PC-3 (cell line): ENCODE measurements around the gene CDRT4. TPM values are rescaled to one million over a fixed set of nuclear protein-coding genes. Genes with fewer than 3 reads are reported as not detected.

ENCODE experiments used
- ATAC-seq: fragments of 200-7000 bp; cut with Tn5 transposase; 2 replicates; pipeline ENCODE4 v1.9.1; 2020; ENCODE audit warnings: mild to moderate bottlenecking, moderate library complexity
- BruUV-seq: library from RNA; stranded (reverse); fragments of 400-500 nt; replicated peaks from 2 replicates; lab custom pipeline; 2021; lab: Mats Ljungman, UMichigan
- CTCF ChIA-PET: fragments of 300-600 bp; sonication (Branson Sonifier 250); formaldehyde crosslinking; loops from one replicate; lab custom pipeline; 2022; ENCODE audit warnings: antibody characterized with exemption; lab: Charles Lee
- POLR2A ChIA-PET: fragments of 300-600 bp; sonication (Branson Sonifier 250); formaldehyde crosslinking; loops from one replicate; lab custom pipeline; 2022; ENCODE audit warnings: antibody characterized with exemption; ENCODE audit not compliant: unreplicated experiment; lab: Charles Lee
- DNase-seq: peaks from one replicate; pipeline ENCODE4 v3.0.0-alpha.2; 2015
- H2AFZ ChIP-seq: fragments of 300-600 bp; sonication (generic); 2 replicates; pipeline ENCODE4 v1.6.0; 2016; ENCODE audit warnings: antibody characterized with exemption, low read length
- H3F3A ChIP-seq: fragments of 300-600 bp; sonication (generic); one replicate; pipeline ENCODE4 v1.6.0; 2017; ENCODE audit warnings: antibody characterized with exemption, low read length, control low read depth, mild to moderate bottlenecking; ENCODE audit not compliant: unreplicated experiment
- H3K27ac ChIP-seq: fragments of 300-600 bp; sonication (generic); 2 replicates; pipeline ENCODE4 v1.5.1; 2016; ENCODE audit warnings: mild to moderate bottlenecking, low read length
- H3K27me3 ChIP-seq: fragments of 300-600 bp; sonication (generic); 2 replicates; pipeline ENCODE4 v1.6.1; 2016; ENCODE audit warnings: low read length, mixed read lengths
- H3K36me3 ChIP-seq: fragments of 300-600 bp; sonication (generic); 2 replicates; pipeline ENCODE4 v1.6.1; 2016; ENCODE audit warnings: low read depth, mixed run types, low read length, mixed read lengths
- H3K4me1 ChIP-seq: fragments of 300-600 bp; sonication (generic); 2 replicates; pipeline ENCODE4 v1.5.1; 2016; ENCODE audit warnings: low read length; ENCODE audit not compliant: insufficient read depth
- H3K4me2 ChIP-seq: fragments of 300-600 bp; sonication (generic); 2 replicates; pipeline ENCODE4 v1.6.0; 2016; ENCODE audit warnings: low read length
- H3K4me3 ChIP-seq: fragments of 300-600 bp; sonication (generic); 2 replicates; pipeline ENCODE4 v1.5.1; 2016; ENCODE audit warnings: mild to moderate bottlenecking, low read length, mixed read lengths
- H3K79me2 ChIP-seq: fragments of 300-600 bp; sonication (generic); 2 replicates; pipeline ENCODE4 v1.6.1; 2017; ENCODE audit warnings: low read length, mixed read lengths
- H3K9ac ChIP-seq: fragments of 300-600 bp; sonication (generic); 2 replicates; pipeline ENCODE4 v1.6.0; 2016; ENCODE audit warnings: mild to moderate bottlenecking, low read length
- H3K9me2 ChIP-seq: fragments of 300-600 bp; sonication (generic); replicated peaks from 2 replicates; pipeline ENCODE4 v1.6.1; 2016; ENCODE audit warnings: mixed run types, low read length, mixed read lengths
- H3K9me3 ChIP-seq: fragments of 300-600 bp; sonication (generic); 2 replicates; pipeline ENCODE4 v1.6.1; 2016; ENCODE audit warnings: low read length, mixed read lengths
- H4K20me1 ChIP-seq: fragments of 300-600 bp; sonication (generic); 2 replicates; pipeline ENCODE4 v1.6.1; 2016; ENCODE audit warnings: low read length, mixed read lengths
- EZH2 ChIP-seq: fragments of 300-600 bp; sonication (generic); IDR thresholded peaks from one replicate; pipeline ENCODE4 v1.6.1; 2017; ENCODE audit warnings: antibody characterized with exemption, mild to moderate bottlenecking, low read length; ENCODE audit not compliant: unreplicated experiment
- EZH2phosphoT487 ChIP-seq: fragments of 300-600 bp; sonication (generic); IDR thresholded peaks from 2 replicates; pipeline ENCODE4 v1.6.1; 2018; ENCODE audit warnings: mild to moderate bottlenecking, antibody characterized with exemption, low read length, borderline replicate concordance
- intact Hi-C: fragments of 100-400 bp; cut with micrococcal nuclease; formaldehyde crosslinking; loops from 2 replicates; pipeline ENCODE4 v1.9.0; 2023
- total RNA-seq: library from RNA; depleted of rRNA; stranded (reverse); fragments of >200 nt; gene quantifications from 2 replicates; pipeline ENCODE4 v1.2.3, GENCODE V29; 2014
- TF ChIP-seq, protein P1 (sequence below): fragments of 300-600 bp; sonication (generic); conservative IDR thresholded peaks from 2 replicates; pipeline ENCODE4 v1.5.1; 2017; ENCODE audit warnings: antibody characterized with exemption, low read depth, mild to moderate bottlenecking, low read length

CDRT4 gene
- total RNA-seq, 1 experiment from 2014 or later, result 5.0 TPM

DNA sequence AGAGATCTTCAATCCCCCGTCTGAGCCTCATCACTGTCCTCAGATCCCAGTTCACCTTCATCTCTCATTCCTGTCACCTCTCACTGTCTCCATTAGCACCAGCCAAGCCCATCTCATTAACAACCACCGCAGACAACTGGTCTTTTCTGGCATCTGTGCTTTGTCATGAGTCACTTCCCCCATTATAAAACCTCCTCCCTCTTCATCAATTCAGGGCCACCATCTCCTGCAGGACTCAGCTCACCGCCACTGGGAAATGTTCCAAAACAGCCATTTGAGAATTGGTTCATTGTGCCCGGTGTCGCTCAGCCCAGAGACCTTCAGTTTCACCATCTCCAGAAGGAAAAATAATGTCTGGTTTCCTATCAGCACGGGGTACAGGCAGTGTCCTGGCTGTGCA, 69.1 kb downstream of the CDRT4 start:
- no peaks in the 10 kb centered on the region for H3K36me3 ChIP-seq
- peak overlapping the region; percentile 29 for H2AFZ ChIP-seq
- H4K20me1 ChIP-seq, result no peaks in the 10 kb centered on the region
- no peaks in the 10 kb centered on the region for H3F3A ChIP-seq
- intact Hi-C loops, result loop anchor here (5.0 kb wide), 1 partner anchor 104 kb away; no protein-coding TSS in a partner anchor
- peak overlapping the region; percentile 66 for H3K9ac ChIP-seq
- ChIA-PET CTCF (interaction anchor here (0.8 to 1.3 kb wide), 2 partner anchors 105 to 136 kb away, joined by 3 to 5 read pairs; no protein-coding TSS in a partner anchor), POLR2A (no interaction called here)
- DNase-seq (peak; percentile 92), ATAC-seq (peak; percentile 74)
- H3K9me2 ChIP-seq, result no peaks in the 10 kb centered on the region
- peak overlapping the region; percentile 70 for H3K4me2 ChIP-seq
- H3K4me1 ChIP-seq, result peaks cover 30% of the 10 kb centered on the region
- no peaks in the 10 kb centered on the region for H3K79me2 ChIP-seq
- no TSS peak for BruUV-seq
- TF ChIP-seq, protein P1, sequence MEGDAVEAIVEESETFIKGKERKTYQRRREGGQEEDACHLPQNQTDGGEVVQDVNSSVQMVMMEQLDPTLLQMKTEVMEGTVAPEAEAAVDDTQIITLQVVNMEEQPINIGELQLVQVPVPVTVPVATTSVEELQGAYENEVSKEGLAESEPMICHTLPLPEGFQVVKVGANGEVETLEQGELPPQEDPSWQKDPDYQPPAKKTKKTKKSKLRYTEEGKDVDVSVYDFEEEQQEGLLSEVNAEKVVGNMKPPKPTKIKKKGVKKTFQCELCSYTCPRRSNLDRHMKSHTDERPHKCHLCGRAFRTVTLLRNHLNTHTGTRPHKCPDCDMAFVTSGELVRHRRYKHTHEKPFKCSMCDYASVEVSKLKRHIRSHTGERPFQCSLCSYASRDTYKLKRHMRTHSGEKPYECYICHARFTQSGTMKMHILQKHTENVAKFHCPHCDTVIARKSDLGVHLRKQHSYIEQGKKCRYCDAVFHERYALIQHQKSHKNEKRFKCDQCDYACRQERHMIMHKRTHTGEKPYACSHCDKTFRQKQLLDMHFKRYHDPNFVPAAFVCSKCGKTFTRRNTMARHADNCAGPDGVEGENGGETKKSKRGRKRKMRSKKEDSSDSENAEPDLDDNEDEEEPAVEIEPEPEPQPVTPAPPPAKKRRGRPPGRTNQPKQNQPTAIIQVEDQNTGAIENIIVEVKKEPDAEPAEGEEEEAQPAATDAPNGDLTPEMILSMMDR, result no peak
- TF ChIP-seq EZH2phosphoT487 (no peak), EZH2 (no peak)
- H3K4me3 ChIP-seq, result peak overlapping the region; percentile 17; the same call in 1 of the 2 replicates
- peak overlapping the region; percentile 85 for H3K27ac ChIP-seq
- no peaks in the 10 kb centered on the region for H3K27me3 ChIP-seq
- no peaks in the 10 kb centered on the region for H3K9me3 ChIP-seq

DNA sequence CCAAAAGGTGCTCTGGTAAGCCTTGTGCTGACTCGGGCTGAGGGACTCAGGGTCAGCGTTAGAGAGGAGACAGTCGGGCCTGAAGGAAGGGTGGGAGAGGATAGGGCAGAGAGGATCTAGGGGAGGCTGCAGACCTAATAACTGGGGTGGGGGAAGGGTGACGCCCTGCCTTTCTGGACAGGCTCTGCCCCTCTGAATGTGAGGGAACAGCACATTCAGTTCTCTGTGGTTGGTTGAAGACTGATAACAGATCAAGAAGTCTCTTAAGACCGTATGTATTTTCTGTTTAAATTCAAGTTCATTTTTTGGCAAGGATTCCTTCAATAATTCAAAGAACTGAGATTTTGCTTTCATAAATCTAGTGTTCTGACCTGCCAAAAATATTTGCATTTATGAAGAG, 69.8 kb downstream of the CDRT4 start:
- Histone ChIP-seq H2AFZ (no peak overlapping the region), H3K9ac (peak overlapping the region; percentile 21; the same call in 1 of the 2 replicates), H3K27ac (peak overlapping the region; percentile 85), H3K4me1 (peaks cover 37% of the 10 kb centered on the region), H3K79me2 (no peaks in the 10 kb centered on the region), H3K9me3 (no peaks in the 10 kb centered on the region), H3F3A (peaks cover 6% of the 10 kb centered on the region), H3K4me3 (no peak overlapping the region), H3K36me3 (no peaks in the 10 kb centered on the region), H3K27me3 (no peaks in the 10 kb centered on the region), H3K4me2 (peak overlapping the region; percentile 70), H4K20me1 (no peaks in the 10 kb centered on the region), H3K9me2 (no peaks in the 10 kb centered on the region)
- ATAC-seq (no peak), DNase-seq (no peak)
- no TSS peak for BruUV-seq
- TF ChIP-seq EZH2phosphoT487 (no peak), EZH2 (no peak)
- POLR2A ChIA-PET, result no interaction called here
- CTCF ChIA-PET, result no interaction called here
- intact Hi-C loops, result loop anchor here (5.0 kb wide), 1 partner anchor 105 kb away; no protein-coding TSS in a partner anchor

DNA sequence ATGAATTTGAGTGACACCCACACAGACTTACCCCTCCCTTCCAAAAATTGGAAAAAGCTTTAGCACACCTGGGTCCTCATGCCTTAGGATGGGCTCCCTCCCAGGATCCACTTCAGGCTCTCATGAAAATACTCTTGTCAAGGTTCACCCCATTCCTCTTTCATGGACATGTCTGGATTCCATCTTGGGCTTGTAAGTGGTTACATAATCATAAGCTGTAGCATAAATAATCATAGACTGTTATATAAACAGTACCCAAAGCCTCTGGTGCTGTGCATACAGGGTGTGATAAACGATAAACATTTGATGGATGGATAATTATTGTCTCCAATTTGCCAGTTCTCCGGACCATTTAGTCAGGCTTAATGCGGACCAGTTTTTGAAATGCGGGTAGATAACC, 72.3 kb downstream of the CDRT4 start:
- no peaks in the 10 kb centered on the region for H3K9me2 ChIP-seq
- TF ChIP-seq EZH2 (no peak), EZH2phosphoT487 (no peak)
- TF ChIP-seq, protein P1, result no peak
- intact Hi-C loops, result loop anchor here (5.0 kb wide), 1 partner anchor 107 kb away; no protein-coding TSS in a partner anchor
- no peaks in the 10 kb centered on the region for H3K27me3 ChIP-seq
- no peaks in the 10 kb centered on the region for H4K20me1 ChIP-seq
- ATAC-seq, result no peak
- BruUV-seq, result no TSS peak
- no peaks in the 10 kb centered on the region for H3K9me3 ChIP-seq
- H3K27ac ChIP-seq, result no peak overlapping the region
- H3K9ac ChIP-seq, result no peak overlapping the region
- no peaks in the 10 kb centered on the region for H3K79me2 ChIP-seq
- CTCF ChIA-PET, result no interaction called here
- H3K4me1 ChIP-seq, result peaks cover 46% of the 10 kb centered on the region
- no peak overlapping the region for H2AFZ ChIP-seq
- H3K36me3 ChIP-seq, result no peaks in the 10 kb centered on the region
- POLR2A ChIA-PET, result interaction anchor here (0.6 kb wide), 1 partner anchor 147 kb away, joined by 4 read pairs; no protein-coding TSS in a partner anchor
- H3K4me2 ChIP-seq, result no peak overlapping the region
- no peak overlapping the region for H3K4me3 ChIP-seq
- no peak for DNase-seq
- peaks cover 6% of the 10 kb centered on the region for H3F3A ChIP-seq
